HG03097 (cell line): ENCODE data around the gene STK11IP.

Source experiments
- ATAC-seq: cut with Tn5 transposase; IDR thresholded peaks from one replicate; pipeline ENCODE4 v1.9.1; 2021; ENCODE audit not compliant: unreplicated experiment, low FRiP score

Gene STK11IP

GRCh38 chr2:219576505-219577388, 20.9 kb upstream of the STK11IP start:
- no peak for ATAC-seq

GRCh38 chr2:219578811-219579613, 18.6 kb upstream of the STK11IP start:
- ATAC-seq, result no peak

GRCh38 chr2:219581346-219581745, 16.3 kb upstream of the STK11IP start:
- no peak for ATAC-seq

GRCh38 chr2:219591091-219591490, 6.6 kb upstream of the STK11IP start:
- no peak for ATAC-seq

GRCh38 chr2:219592736-219593135, 4.9 kb upstream of the STK11IP start:
- ATAC-seq, result no peak

GRCh38 chr2:219593154-219593553, 4.5 kb upstream of the STK11IP start:
- ATAC-seq, result no peak

GRCh38 chr2:219595256-219595655, 2.4 kb upstream of the STK11IP start:
- no peak for ATAC-seq

- peak; percentile 5 for ATAC-seq
Measured at GRCh38 chr2:219596954-219597551, 604 bp upstream of the STK11IP start.

GRCh38 chr2:219598308-219599078, 836 bp downstream of the STK11IP start:
- no peak for ATAC-seq

- no peak for ATAC-seq
Measured at GRCh38 chr2:219603771-219604170, 6.1 kb downstream of the STK11IP start.

- no peak for ATAC-seq
Measured at GRCh38 chr2:219605607-219605954, 7.9 kb downstream of the STK11IP start.

GRCh38 chr2:219607931-219608330, 10.3 kb downstream of the STK11IP start:
- no peak for ATAC-seq

GRCh38 chr2:219608399-219608964, 10.8 kb downstream of the STK11IP start:
- ATAC-seq, result no peak

GRCh38 chr2:219609149-219609750, 11.6 kb downstream of the STK11IP start:
- ATAC-seq, result no peak

- ATAC-seq, result no peak
Measured at GRCh38 chr2:219611306-219611705, 13.6 kb downstream of the STK11IP start.

- no peak for ATAC-seq
Measured at GRCh38 chr2:219611866-219612576, 14.4 kb downstream of the STK11IP start.

GRCh38 chr2:219612577-219613286, 15.1 kb downstream of the STK11IP start:
- ATAC-seq, result no peak

GRCh38 chr2:219613461-219614070, 15.9 kb downstream of the STK11IP start:
- ATAC-seq, result no peak
